GM18861 (cell line): ENCODE measurements around the gene GDF10.
A peak's percentile ranks its signal among the peaks of the same experiment; 100 is the strongest.

Source experiments
- ATAC-seq: cut with Tn5 transposase; IDR thresholded peaks from one replicate; pipeline ENCODE4 v1.9.1; 2021; ENCODE audit not compliant: unreplicated experiment

The GDF10 gene

DNA sequence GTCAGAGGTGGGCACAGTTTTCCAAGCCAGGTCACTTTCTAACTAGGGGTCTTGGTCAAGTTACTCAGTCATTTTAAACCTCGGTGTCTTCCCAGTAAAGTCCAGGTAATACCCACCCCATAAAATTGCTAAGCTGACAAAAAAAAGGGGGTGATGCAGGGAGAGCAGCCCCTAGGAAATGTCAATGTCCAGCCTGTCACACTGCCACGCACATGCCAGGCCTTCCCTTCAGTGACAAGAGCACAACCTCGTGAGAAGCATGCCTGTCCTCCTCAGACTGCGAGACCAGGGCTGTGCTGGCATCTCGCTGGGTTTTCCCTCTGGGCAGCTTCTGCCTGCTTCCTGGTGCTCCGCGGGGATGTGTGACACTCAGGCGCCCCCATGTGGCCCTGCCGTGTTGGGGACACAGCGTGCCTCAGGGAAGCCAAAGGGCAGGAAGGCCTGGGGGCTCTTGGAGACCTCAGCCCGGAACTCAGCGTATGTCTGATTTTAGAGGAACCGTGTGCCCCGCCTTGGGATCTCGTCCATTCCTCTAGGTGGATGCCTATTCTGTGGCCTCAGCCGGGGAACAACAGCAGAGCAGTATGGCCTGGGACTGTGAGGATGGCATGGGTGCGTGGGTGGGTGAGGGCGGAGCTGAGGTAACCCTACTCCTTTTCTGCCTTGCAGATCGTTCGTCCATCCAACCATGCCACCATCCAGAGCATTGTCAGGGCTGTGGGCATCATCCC, 12.1 kb downstream of the GDF10 start:
- ATAC-seq, result peak; percentile 63

DNA sequence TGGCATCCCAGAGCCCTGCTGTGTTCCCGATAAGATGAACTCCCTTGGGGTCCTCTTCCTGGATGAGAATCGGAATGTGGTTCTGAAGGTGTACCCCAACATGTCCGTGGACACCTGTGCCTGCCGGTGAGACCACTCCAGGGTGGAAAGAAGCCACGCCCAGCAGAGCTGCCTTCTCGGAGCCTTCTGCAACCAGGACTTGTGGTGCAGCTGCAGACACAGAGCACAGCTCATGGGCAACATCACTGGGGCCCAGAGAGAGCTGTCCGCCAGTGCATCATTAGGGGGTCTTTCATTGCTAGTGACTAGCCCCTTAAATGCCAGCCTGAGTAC, 12.6 kb downstream of the GDF10 start:
- ATAC-seq, result no peak

DNA sequence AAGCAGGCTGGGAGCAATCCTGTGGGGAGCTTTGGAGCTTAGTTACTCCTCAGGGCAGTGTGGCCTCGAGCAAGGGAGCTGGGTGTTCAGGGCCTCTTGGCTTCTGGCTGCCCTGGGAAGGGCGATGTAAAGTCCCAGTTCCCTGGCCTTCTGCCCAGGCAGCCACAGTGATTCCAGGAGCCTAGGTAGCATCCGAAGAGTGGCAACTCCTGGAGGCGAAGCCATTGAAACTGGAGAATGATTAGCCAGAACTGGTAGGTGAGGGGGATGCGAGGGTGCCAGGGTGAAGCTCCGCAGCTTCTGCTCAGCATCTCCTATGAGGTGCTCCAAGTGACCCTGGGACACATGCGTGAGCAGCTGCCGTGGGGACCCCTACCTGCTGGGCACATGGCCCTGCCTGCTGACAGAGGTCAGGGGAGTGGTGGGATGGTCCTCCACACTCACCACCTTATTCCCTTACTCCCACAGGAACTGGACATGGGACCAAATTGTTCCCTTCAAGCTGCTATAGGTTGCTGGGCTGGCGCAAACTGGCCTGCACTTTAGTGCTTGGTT, 14.5 kb downstream of the GDF10 start:
- no peak for ATAC-seq

DNA sequence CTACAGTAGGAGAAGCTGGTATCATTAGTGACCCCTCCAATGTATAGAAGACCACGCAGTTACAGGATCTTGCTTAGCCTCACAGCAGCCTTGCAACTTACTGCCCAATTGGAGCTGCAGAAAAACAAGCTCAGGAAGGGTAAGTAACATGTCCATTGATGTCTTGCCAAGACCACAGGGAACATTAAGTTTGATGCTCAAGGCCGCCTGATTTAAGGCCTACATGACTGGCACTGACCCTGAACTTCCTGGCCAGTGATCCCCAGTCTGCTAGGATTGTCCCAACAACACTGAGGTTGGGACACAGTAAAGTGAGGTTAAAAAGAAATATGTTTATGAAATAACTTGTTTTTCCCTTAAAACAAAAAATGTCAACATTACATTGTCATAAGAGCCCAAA, 15.4 kb downstream of the GDF10 start:
- ATAC-seq, result no peak

DNA sequence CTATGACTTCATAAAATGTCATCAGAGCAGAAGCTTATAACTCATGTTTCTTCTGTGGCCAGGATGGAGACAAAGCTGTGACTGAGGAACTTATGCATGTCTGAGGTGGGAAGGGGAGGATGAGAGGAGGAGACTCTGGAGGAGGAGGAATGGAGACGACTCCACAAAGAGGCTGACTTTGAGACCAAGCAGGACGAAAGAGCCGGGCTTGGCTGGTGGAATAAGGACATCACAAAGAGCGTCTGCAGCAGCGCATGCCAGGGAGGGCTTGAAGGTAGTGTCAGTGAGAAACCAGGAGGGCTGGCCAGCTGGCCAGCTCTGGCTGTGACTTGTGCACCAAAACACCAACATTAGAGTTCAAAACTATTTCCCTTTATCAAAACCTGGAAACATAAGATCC, 16.1 kb downstream of the GDF10 start:
- ATAC-seq, result no peak

DNA sequence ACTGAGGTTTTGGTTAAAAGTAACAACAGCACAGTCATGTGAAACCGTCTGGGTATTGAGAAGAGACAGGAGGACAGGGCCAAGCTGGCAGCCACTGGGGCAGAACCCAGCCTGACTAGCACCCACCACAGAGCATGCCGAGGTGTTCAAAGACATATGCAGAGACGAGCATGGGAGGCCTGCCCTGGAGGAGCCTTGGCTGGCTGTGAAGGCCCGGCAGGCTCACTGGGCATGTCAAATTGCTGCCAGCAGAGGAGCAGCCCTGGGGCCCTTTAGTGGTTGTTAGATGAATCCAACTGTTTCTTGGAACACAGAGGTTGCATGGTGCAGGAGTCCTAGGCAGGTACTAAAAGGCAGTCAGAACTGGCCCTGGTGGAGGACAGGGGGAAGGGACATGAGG, 17.3 kb downstream of the GDF10 start:
- no peak for ATAC-seq

DNA sequence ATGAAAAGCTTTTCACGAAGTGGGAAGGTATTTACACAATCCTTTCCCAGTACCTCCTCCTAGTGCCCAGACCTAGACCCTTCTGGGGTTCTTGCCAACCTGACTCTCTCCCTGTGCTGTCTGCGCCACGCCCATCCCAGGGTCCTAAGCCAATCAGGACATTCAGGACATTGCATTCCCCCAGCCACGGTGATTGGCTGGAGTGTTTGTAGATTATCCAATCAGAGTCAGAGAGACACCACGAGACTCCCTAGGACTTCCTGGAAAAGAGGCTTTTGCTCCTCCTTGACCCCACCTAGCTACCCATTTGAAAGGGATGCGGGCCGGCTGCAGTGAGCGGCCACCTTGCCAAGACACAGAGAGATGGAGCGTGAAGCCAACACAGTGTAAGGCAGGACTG, 18.7 kb downstream of the GDF10 start:
- no peak for ATAC-seq

DNA sequence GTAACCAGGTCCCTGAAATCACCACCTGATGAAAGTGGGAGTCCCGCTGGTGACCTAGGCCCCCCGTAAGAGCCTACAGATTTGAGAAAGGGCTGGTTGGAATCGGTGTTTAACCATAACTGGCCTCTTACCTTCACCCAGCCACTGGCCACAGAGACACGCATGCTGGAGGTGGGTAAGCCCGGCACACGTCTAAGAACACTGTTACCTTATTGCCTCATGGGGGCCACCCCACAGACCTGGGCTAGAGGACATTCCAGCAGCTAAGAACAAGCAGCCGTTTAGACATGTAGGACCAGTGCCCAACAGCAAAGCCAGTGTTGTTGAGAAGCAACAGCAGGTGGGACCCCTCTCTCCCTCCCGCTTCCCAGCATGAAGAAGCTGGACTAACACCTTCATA, 19.8 kb downstream of the GDF10 start:
- no peak for ATAC-seq

DNA sequence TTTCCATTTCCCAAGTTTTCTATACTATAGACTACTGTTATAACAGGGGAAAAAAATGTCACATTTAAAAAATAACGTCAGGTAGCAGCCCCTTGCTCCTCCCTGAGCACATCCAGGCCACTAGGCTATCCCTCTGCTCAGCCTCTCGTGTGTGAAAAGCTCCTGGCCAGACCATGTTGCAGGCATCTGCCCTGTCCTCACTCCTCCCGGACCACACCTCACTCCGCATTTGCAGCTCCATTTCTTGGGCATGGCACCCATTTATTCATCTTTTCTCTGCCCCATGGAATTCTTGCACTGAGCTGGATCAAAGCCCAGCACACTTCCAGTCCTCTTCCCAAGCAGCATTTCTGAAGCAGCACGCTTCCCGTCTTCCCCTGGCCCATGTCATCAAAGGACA, 20.8 kb downstream of the GDF10 start:
- ATAC-seq, result no peak

DNA sequence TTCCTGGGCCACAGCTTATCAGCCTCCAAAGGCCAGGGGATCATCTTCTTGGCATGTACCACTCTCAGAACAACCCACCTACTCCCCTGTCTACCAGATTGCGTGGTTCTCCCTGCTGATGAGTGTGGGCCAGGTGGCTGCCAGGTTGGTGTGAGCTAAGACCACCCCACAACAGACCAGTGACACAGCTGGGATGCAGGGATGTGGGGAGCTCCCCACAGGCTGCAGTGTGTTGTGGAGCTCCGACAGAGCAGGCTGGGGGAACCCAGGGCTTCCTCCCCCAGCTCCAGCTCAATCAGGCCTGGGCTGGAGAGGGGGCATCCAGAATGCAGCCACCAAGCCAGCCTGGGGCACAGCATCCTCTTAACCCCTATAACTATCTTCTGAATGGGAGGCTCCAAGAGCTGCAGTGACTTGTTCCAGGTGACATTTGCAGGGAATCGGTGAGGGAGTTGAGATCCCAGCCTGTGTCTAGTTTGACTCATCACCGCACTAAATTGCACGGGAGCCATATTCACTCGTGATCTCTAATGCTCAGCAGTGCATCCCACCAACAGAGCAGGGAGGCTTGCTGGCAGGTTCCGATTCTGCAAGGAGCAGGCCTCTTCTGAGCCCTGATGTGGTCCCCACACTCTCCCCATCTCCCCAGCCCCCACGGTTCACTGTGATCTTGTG, 21.7 kb downstream of the GDF10 start:
- ATAC-seq, result no peak

DNA sequence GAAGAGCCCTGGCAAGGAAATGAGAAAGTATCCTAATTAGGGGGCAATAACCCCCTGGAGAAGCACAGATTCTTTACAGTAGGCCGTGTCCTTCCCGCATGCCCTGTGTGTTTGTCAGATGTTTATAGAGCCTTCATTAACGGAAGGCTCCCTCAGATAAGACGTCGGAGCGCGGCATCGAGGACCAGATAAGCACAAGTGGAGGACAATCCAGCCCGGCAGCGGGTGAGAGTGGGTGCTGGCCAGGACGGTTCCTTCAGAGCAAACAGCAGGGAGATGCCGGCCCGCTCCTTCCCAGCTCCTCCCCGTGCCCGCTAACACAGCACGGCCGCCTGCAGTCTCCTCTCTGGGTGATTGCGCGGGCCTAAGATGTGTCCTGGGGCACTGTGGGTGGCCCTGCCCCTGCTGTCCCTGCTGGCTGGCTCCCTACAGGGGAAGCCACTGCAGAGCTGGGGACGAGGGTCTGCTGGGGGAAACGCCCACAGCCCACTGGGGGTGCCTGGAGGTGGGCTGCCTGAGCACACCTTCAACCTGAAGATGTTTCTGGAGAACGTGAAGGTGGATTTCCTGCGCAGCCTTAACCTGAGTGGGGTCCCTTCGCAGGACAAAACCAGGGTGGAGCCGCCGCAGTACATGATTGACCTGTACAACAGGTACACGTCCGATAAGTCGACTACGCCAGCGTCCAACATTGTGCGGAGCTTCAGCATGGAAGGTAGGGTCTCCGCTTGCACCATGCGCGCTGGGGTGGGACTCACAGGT, 22.5 kb downstream of the GDF10 start, which contains the start of gene GDF2:
TSS of gene GDF2 (plus strand) at position 155 of the 762 bp plus-strand sequence. CDS start at position 370, 215 bp downstream.
- no peak for ATAC-seq

DNA sequence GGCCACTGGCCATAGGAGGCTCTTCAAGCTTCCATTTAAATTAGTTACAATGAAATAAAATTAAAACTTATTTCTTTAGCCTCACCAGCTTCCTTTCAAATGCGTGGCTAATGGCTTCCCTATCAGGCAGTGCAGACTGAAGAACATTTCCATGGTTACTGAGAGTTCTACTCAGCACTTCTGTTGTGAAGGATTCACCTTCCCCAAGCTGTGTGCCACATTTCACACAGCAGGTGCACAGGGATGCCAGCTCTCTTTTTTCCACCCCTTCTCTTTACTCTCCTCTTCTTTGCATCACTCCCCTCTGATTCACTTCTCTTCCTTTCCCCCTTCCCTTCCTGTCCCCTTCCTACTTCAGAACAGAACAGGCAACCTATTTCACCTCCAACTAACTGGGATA, 23.1 kb downstream of the GDF10 start:
- no peak for ATAC-seq

DNA sequence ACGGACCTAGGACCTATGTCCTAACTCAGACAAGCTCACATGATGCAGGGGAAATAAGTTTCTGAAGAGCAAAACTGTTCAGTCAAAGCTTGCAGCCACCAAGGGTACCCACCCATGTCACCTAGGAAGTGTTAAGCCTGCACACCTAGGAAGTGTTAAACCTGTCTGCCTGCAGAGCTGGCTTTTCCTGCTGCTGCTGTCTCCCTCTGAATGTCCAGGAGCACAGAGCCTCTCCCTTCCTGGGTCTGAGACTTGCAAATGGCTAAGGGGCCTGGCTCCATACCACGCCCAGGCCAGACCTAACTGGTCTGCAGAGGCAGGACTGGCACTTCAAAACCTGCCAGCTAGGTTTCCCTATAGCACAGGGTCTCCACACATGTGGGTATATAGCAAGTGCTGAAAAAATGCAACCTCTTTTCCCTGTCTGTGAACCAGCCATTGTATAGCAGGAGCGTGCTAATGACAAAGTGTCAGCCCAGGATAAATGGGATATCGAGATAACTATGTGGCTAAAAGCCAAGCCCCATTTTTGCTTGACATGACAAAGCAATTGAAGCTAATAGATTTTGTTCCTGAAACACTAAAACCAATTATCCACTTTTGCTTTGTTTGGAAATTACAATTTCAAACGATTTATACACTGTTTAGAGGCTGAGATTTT, 23.8 kb downstream of the GDF10 start:
- no peak for ATAC-seq

DNA sequence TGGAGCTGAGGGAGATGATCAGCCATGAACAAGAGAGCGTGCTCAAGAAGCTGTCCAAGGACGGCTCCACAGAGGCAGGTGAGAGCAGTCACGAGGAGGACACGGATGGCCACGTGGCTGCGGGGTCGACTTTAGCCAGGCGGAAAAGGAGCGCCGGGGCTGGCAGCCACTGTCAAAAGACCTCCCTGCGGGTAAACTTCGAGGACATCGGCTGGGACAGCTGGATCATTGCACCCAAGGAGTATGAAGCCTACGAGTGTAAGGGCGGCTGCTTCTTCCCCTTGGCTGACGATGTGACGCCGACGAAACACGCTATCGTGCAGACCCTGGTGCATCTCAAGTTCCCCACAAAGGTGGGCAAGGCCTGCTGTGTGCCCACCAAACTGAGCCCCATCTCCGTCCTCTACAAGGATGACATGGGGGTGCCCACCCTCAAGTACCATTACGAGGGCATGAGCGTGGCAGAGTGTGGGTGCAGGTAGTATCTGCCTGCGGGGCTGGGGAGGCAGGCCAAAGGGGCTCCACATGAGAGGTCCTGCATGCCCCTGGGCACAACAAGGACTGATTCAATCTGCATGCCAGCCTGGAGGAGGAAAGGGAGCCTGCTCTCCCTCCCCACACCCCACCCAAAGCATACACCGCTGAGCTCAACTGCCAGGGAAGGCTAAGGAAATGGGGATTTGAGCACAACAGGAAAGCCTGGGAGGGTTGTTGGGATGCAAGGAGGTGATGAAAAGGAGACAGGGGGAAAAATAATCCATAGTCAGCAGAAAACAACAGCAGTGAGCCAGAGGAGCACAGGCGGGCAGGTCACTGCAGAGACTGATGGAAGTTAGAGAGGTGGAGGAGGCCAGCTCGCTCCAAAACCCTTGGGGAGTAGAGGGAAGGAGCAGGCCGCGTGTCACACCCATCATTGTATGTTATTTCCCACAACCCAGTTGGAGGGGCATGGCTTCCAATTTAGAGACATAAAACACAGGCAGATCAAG, 25.6 kb downstream of the GDF10 start:
- no peak for ATAC-seq

DNA sequence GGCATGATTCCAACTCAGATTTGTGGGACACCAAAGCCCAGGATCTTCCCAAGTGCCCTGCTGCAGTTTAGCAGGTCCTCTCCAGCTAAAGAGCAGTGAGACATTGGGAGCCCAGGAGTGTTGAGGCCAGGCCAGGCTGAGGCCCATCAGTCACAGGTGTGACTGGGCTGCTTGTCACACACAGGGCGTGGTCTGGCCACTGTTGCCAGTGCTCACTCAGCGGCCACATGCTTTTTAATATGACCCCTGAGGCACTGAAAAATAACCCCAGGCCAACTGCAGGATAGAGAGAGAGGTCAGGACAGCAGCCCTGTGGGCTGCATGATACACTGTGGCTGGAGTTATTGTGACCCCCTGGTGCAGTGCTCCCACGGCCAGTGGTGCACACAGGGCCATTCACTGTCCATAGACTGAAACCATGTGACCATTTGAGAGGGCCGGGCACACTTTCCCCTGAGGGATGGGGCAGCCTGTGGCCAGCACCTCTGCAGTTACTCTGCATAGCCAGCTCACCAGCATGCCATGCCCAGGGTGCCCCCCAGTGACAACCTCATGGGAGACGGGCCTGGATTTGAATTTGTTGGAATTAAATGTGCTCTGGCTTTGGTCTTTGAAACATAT, 26.4 kb downstream of the GDF10 start:
- no peak for ATAC-seq

DNA sequence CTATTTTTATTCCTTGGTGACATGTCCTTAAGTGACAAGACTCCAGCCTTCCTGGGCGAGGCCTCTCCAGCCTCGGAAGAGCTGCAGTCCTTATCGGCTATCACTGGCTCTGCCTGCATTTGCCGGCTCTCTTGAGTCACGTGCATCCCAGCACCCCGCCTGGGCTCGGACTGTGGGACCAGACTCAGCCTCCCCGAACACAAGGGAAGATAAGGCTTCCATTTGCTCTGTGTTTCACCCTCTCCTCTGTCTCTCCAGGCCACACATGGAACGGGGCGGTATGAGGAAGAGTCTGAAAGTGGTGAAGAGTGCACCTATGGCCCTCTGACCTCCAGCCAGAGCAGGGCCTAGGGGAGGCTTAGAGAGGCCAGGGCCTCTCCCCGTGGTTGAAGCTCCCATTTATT, 26.9 kb downstream of the GDF10 start:
- no peak for ATAC-seq

DNA sequence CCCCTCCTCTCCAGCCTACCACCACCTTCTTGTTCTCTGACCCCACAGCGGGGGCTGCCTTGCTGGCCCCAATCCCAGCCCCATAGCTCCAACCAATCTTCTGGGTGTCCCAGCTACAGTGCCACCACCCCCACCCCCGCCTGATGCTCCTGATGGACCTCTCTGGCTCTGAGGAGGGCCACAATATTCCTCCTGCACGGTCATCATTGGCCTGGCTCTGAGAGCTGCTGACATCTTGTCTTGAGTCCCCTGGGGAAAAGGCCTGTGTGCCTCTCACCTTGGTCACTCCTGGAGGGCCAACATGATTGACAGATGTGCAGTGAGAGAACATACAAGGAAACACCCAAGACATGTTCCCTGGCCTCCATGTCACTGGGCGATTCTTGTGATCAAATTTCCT, 29.9 kb downstream of the GDF10 start:
- ATAC-seq, result no peak

DNA sequence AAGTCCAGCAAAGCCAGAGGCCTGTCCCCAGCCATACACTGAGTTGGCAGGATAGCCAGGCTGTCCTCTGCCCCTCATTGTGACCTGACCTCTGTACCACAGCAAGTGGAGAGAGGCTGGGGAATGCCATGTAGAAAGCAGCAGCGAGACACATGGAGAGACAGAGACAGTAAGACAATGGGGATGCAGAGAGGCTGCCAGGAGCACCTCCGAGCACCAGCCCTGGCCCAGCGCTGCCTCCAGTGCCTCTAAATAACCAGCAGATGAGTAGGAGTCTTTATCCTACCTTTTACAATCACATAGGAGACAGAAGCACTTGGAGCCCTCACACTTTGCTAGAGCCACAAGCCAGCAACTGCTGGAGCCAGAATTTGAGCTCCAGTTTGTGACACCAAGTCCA, 30.4 kb downstream of the GDF10 start:
- no peak for ATAC-seq

DNA sequence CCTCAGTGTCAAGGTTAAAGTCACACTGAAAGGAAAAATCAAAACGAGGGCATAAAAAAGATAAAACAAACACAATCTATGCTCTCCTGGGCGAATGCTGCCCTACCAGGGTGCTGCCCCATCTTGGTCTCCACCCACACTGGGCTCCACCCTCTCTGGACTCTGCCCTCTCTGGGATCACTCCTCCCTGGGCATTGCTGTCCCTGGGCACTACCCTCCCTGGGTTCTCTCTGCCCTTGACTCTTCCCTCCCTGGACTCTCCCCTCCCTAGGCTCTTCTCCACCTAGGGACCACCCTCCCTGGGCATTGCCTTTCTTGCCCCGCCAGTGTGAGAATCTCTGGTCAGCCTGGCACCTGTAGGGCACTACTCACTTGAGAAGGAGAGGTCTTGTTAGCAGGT, 30.8 kb downstream of the GDF10 start:
- ATAC-seq, result no peak

DNA sequence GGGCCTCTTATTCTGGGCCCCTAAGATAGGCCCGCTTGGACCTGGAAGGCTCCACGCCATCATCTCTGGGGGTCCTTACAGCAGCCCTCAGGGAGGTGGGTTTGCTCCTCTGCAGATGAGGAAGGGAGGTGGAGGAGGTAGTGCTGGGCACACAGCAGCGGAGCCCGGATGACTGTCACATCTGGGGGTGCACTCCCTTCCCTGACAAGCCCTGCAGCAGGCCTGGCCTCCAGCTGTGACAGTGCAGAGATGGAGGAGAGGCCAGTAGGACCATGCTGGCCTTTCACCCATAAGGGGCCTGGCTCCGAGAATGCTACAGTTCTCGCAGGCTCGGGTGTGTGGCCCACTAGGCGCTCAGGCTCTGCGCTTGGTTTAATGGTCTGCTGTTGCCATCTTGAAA, 31.5 kb downstream of the GDF10 start:
- ATAC-seq, result no peak
